NCI-H2196 (cell line): ENCODE data around the gene GAREM1.

Experiments
- DNase-seq: peaks from one replicate; lab custom pipeline; 2025; ENCODE audit not compliant: unreplicated experiment; lab: John Stamatoyannopoulos, UW

GAREM1 gene

DNA sequence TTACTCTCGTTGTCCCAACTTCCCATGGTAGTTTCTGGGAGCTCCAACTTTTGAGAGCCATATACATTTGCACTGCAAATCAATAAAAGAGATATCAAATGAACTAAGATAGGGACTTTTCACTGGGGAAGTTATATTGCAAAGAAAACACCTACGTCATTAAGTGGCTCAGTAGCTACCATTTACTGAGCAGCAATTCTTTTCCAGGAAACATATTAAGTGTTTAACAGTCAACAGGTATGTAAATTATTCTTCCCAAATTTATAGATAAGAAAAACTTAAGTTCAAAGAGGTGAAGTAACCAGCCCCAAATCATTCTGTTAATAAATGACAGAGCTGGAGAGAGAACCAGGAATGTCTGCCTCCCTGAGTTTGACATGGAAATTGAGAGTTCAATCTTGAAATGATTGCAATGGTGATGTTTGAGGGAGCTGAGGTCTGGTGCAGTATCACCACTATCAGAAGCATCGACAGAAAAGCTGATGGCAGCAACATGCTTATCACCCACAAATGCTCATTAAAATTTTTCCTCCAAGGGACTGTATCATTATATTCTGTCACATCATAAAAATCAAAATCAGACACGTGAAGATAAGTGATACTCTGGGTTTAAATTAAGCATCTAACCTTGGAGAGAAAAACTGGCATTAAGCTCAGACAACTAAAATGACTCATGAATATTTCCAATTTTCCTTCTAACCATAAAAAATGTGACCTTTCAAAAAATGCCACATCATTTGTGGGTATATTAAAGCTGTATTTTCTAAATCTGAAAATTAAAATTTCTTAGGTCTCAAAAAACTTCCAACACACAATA, 43.4 kb downstream of the GAREM1 start:
- DNase-seq = no peak

DNA sequence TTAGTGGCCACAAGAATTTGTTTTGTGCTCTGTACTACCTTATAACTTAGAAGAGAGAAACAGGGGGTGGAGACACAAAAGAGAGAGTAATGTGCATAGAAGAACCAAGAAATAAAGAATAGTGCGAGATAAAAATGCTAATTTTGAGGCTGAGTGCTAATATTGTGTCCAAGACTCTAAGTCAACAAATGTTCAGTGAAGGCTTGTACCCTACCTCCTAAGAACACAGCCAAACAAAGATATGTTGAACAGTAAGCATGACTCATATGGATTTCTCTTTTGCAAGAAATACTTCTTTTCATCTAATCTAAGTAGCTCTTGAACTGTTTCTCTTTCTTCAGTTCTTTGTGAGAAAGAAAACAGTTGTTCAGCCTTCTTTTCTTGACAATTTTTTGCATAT, 45.2 kb downstream of the GAREM1 start:
- no peak for DNase-seq

DNA sequence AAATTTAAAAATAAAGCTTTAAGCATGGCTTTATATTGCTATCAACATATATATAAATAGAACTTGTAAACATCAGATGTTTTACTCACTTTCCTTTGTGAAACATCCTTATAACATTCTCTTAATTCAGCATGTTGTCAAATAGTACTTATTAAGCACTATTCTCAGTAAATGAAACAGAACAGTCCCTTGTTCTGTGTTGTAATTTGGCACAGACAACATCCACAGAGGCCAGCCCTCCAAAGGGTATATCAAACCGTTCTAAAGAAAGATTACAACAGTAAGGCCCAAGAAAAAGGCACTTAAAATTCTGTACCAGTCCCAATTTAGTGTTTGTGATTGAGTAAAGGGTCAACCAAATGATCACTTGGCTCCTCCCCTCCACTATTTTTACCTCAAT, 46.0 kb downstream of the GAREM1 start:
- DNase-seq = no peak

DNA sequence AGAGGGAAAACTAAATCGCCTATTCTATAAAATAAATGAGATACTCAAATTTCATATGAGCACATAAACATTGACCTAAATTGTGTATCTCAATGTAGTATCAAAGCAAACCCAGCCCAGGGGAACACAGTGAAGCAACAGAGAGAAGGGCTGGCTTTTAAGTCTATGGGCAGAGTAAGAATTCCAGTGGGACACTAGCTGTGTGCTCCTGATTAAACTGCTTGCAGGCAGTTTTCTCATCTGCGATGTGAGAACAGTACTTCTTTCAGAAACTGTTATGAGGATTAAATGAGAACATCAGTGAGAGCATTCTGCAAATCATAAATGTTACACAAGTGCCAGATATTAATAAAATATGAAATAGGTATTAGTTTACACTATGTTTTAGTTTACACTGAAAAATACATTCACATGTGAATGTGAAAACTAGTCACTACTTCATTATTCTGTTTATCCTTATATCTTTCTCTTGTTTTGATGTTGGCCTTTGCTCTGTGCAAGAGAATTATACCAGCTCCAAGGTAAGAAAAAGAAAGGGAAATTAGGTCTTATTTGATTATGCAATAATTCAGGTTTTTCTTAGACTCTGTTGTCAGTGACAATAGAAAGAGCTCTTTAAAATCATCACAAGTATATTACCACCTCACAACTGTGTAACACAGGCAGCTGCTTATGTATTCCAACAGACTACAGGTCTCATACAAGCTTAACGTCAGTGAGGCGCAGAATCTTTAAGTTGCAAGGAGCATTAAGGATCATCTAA, 47.5 kb downstream of the GAREM1 start:
- DNase-seq = no peak

DNA sequence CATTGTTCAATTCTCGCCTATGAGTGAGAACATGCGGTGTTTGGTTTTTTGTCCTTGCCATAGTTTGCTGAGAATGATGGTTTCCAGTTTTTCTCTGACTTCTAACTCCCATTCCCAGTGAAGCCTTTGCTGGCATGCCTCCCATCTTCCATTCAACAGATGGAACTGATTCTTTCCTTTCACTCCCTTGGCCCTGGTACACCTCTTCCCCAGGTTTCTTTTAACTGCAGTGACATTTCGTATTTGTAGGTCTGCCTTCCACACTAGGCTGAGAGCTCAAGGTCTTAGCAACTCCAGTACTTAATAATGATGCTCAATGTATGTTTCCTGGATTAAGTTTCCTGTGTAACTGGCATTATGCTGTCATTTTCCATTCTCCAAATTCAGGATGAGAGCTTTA, 48.5 kb downstream of the GAREM1 start:
- no peak for DNase-seq

DNA sequence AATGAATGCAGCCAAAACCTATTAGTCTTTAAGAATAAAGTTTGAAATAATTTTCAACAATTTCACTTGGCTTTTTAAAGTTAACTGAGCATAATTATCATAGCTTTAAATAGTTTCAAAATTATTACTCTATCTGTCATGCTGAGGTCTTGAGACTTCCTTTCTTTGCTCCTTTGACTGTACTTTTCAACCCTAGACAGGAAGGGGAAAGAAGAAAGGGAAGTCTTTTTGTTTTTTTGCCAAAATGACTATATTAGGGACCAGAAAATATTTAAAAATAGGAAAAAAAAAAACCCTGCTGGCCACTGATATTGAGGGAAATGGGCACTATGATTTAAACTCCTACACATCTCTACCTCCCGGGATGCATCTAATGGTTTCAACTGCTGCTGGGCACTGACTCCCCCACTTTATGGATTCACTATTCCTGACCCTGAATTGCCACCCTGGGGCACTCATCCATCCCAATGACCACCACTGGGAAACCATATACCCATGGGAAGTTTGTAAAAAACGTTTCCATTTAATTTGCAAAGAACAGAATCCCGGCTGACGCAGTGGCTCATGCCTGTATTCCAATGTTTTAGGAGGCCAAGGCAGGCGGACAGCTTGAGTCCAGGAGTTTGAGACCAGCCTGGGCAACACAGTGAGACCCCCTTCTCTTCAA, 50.5 kb downstream of the GAREM1 start:
- no peak for DNase-seq

DNA sequence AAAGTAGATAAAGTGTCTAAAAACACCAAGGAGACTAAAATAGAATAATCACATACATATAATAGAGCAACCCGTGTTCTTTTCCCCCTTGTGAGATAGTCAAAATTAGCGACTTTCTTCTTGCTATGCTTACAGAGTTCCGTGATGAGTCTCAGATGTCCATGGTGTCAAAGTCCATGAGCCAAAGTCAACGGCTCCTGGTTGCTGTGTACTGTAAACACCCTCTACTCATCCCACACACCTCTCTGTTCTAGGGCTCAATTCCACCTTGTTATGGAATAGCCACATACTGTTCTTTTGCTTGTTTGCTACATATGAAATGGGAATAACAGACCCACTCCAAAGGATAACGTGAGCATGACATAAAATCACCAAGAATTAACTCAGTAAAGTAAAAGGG, 52.5 kb downstream of the GAREM1 start:
- DNase-seq = no peak

DNA sequence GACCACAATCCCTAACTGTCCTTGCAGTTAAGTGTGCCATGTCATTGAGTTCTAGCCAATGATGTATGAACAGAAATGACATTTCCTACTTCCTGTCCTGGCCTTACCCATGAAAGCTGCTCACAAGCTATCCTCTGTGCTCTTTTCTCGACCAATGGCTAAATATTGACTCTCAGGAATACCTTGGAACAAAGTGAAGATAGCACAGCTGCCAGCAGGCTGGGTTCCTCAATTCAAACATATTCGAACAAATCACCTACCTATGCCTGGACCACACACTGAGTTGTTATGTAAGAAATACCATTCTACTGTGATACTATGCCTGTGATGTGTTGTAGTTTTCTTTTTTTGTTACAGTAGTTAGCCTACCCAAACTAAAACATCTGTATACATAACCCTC, 65.1 kb downstream of the GAREM1 start:
- DNase-seq = no peak

DNA sequence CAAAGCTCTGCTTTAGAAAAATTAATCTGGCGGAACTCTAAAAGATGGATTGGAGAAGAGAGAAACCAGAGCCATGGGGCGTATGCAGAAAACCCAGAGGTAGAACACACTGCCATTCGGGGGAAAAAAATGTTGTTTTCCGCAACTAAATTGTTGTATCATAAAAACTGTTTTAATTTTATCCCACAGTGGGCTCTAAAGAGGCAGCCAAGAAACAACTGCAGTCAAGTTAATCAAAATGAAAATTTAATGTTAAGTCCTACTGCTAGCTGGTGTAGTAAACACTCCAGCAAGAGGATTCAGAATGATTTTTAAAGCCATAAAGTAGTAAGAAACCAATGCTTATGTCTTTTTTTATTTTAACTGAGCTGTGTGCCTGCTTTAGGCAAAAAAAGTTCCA, 69.1 kb downstream of the GAREM1 start:
- no peak for DNase-seq

DNA sequence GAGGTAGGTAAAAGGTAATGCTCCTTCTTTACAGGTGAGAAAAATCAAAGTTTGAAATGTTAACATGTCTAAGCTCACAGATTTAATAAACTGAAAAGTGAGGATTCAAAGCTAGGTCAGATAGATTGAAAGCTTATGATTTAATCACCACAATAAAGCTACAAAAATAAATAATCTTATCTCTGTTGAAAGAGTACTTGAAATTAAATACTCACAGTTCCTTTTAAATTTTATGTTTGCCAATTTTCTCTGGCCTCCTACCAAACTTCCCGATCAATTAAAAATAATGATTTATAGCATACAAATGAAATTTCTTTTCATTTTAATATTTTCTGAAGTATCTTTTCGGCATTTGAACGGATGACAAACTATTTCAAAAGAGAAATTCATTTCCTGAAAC, 77.3 kb downstream of the GAREM1 start:
- no peak for DNase-seq

DNA sequence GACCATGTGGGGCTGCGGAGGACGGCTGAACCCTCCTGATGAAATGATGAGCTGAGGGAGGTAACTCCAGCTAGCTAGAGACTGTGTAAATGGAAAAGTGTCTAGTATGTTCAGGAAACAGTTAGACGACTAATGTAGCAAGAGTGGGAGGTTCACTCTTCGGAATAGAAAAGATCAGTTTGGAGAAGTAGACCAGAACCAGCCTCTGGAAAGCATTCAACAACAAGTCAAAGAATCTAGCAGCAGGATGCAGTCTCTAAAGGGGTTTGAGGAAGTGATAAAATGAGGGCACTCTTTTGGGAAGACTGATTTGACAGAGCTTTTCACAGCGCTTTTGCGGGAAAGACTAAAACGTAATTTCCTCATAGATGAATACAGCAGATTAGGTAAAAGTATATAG, 79.6 kb downstream of the GAREM1 start:
- no peak for DNase-seq

DNA sequence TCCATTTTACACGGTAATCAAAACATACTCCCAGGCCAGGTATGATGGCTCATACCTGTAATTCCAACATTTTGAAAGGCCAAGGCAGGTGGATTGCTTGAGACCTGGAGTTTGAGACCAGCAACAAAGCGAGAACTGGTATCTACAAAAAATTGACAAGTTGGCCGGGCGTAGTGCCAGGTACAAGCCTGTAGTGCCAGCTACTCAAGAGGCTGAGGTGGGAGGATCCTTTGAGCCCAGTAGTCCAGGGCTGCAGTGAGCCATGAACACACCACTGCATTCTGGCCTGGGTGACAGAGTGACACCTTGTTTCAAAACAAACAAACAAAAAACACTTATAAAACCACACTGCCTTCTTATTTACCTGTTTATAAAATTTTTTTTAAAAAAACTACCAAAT, 80.8 kb downstream of the GAREM1 start:
- DNase-seq = peak; percentile 83

DNA sequence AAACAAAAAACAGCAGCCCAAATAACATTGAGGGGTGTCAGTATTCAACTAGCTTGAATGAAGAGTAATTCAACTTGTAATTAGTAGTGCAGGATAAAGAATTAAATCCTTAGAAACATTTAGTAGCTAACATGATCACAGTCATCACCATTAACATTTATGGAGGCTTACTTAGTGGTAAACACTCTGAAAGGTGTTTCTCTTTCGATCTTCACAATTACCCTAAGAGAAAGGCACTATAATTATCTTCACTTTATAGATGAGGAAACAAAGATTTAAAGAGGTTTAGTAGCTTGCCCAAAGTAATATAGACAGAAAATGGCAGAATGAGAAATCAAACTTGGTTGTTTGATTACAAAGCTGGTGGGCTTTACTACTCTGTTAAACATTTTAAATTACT, 81.5 kb downstream of the GAREM1 start:
- DNase-seq = no peak

DNA sequence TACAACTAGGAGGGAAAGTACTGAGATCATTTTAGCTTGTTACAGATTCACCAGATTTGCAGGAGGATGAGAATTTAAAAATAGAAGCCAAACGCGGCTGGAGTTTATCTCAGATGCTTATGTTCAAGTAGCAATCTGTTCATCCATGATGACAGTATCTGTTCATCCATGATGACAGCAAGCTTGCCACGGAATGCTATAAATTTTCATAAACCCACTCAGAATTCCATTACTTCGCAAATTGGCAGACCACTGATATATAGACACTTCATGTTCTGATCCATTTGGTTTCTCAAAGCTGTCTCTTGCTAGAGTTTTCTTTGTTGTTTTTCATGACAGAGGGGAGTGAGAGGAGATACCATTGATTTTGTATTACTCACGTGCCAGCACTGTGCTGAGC, 84.2 kb downstream of the GAREM1 start:
- DNase-seq = no peak

DNA sequence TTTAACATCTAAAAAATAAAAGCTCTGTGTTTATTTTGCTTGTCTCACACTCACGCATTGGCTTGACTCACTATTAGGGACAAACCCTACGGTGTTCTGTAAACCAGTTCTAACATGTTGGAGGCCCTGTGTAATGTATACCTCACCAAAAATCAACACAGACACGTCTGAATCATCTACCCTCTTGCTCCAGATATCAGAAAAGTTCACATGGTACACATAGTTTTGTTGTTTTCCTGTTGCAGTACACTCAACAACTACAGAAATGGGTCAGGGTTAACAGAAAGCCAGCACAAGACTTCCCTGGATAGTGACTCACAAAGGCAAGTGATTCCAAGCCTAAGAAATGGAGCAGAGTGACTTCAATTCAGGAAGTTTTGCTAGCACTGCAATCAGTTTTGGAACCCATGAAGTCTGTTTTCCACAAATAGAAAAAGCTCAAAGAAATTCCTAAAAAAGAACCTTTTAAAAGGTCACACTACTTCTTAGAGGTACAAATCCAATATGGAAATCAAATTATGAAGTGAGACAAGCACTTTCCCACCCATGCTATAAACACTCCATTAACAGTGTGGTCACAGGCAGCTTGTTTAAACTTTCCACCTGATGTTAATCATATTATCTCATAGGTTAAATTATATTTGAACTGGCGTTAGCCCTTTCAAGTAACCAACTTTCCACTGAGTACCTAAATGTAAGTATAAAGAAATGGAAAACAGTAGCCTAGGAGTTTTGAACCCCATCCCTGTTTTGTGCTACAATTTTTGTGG, 87.4 kb downstream of the GAREM1 start:
- no peak for DNase-seq

DNA sequence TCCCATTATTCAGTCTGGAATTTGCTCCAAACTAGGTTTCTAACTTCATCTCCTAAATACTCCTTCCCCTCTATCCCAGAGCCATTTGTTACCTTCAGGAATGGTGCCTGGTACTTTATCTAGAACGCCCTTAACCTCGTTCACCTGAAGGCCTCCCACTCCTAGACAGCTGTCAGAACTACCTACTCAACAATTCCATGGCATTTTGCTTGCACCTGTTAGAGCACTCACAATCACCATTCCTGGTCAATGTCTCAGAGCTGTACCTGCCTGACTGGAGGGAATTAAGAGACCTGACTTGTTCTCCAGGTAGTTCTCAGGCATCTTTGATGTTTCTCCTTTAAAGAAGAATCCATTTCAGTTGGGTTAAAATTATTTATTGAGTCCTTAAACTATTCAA, 88.9 kb downstream of the GAREM1 start:
- DNase-seq = no peak

DNA sequence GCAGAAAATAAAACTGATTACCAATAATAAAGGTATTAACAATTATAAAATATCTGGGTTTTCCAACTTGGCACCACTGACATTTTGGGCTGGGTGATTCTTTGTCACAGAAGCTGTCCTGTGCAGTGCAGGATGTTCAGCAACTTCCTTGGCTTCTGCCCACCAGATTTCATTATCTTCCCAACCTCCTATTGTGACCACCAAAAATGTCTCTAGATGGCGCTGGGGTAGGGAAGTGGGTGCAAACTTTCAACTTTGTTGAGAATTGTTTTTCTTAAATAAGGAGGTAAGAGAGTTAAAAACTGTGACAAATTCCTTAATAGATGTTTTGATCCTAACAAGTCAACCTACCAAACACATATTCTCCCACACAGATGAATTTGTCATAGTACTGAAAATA, 90.1 kb downstream of the GAREM1 start:
- no peak for DNase-seq

DNA sequence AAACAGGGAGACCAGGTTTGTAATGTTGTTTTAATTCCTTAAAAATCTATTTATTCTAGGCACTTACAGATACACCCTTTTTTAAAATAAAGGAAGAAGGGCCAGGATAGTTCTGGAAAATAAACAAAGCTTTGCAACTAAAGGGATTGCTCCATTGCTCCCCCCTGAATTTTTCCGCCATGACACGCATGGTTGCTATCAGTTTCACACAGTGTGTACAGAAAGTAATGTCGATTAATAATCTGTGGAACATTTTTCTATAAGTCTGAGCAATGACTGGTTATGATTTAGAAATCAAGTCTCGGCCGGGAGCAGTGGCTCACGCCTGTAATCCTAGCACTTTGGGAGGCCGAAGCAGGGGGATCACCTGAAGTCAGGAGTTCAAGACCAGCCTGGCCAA, 90.8 kb downstream of the GAREM1 start:
- no peak for DNase-seq

DNA sequence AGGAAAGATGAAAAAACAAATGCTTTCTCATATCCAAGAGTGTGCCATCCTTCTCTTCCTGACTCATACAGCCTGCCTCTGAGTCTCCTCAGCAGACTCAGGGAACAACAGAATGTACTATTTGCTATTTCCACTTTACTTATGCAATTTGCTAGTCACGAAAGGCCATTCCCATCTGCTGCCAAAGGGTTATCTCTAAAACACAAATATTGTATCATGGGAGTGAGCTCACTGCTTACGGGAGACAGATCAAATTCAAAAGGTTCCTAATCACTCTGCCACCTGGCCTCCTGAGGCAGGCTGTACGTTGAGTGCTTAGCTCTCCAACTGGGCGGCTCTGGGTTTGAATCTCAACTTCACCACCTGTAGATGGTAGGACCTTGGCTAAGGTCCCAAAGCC, 92.0 kb downstream of the GAREM1 start:
- peak; percentile 71 for DNase-seq

DNA sequence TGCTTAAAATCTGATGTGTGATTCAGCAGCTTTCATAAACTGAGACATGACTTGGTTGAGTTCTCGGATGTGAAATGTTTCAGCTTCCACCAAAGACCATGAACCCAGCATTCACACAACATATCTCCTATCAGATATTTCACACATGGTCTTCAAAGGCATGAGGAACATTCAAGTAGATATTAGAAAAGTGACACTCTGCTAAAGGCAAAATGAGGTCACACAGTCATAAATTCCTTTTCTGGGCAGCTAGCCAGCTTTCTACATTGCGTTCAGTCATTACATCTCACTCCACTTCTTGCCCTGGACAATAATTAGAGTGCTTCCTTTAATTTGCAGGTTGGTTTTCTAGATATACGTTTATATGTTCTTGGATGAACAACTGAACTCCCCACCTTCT, 96.7 kb downstream of the GAREM1 start:
- DNase-seq = peak; percentile 83

DNA sequence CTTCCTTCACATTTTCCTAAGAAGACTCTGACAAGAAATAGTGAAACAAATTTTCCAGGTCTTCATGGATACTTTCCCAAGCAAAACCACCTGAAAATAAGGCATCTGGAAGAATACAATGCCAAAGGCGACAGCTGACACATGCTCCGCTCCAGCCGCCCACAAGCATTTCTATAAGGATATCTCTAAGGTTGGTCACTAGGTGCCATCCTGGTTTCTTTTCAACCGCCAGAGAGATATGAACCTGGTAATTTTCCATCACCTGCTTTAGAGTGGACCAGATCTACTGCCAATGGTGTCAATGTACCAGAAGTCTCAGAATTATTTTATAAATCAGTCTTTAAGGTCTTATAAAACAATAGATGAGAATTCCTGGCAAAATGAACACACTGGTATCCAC, 97.2 kb downstream of the GAREM1 start:
- no peak for DNase-seq
